Suprapubic skin (tissue), 4 donors: ENCODE results near the gene COASY.
"Not testable (repeated sequence)": the region's sequence is repeated elsewhere in the genome, so short reads cannot be mapped to it uniquely, and the experiment has no call there.

Source experiments
- EP300 ChIP-seq: sonication (generic); formaldehyde crosslinking; IDR thresholded peaks from one replicate; pipeline ENCODE4 v1.6.1; 2017; ENCODE audit warnings: antibody characterized with exemption
- POLR2A ChIP-seq, 2 donors: fragments of 450-650 bp; IDR thresholded peaks; one replicate each; pipeline ENCODE4 v1.6.1; 2017; ENCODE audit warnings: antibody characterized with exemption in 2 of 2, mild to moderate bottlenecking in 2 of 2, moderate library complexity in 2 of 2
- POLR2AphosphoS5 ChIP-seq, 3 donors: sonication (generic); formaldehyde crosslinking; IDR thresholded peaks; one replicate each; pipeline ENCODE4 v1.6.1; 2017; ENCODE audit warnings: antibody characterized with exemption in 3 of 3
- TF ChIP-seq, protein P1 (sequence below), 2 donors: fragments of 200-600 bp in 1 of 2; fragments of 450-650 bp in 1 of 2; sonication (generic) in 1 of 2; IDR thresholded peaks; one replicate each; pipeline ENCODE4 v1.5.1; 2016 to 2019; ENCODE audit warnings: antibody characterized with exemption in 2 of 2, mild to moderate bottlenecking in 1 of 2, moderate library complexity in 1 of 2

DNA sequence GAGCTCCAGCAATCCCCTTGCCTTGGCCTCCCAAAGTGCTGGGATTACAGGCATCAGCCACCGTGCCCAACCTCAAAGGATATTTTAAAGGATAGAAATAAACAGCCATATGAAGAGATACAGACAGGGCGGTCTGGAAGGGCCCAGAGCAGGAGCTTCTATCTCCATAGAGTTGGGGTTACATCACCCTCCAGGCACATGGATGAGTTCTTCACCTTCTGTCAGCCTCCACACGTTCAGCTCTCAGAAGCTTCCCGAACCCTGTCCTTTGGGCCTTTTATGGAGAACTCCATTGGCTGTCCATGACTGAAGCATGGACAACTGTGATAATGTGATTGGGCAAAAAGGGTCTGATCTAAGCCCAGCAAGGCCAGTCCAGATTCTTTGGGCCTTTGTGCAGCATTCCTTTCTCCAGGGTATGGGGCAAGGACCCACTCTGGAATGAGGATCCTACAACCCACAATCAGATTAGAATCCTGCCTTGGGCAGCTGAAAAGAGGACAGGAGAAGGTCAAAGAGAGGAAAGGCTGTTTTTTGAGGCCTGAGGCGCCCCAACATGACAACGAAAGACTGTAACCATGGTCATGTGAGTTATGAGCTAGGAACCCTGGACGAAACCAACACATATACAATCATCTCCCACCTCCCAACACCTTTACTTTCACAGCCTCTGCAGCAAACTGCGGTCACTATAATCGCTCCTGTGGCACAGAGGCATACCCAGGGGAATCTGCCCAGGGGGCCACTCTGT is 16.0 kb upstream of the COASY start:
- TF ChIP-seq, protein P1, sequence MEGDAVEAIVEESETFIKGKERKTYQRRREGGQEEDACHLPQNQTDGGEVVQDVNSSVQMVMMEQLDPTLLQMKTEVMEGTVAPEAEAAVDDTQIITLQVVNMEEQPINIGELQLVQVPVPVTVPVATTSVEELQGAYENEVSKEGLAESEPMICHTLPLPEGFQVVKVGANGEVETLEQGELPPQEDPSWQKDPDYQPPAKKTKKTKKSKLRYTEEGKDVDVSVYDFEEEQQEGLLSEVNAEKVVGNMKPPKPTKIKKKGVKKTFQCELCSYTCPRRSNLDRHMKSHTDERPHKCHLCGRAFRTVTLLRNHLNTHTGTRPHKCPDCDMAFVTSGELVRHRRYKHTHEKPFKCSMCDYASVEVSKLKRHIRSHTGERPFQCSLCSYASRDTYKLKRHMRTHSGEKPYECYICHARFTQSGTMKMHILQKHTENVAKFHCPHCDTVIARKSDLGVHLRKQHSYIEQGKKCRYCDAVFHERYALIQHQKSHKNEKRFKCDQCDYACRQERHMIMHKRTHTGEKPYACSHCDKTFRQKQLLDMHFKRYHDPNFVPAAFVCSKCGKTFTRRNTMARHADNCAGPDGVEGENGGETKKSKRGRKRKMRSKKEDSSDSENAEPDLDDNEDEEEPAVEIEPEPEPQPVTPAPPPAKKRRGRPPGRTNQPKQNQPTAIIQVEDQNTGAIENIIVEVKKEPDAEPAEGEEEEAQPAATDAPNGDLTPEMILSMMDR (IDR thresholded peaks at IDR 0.05): not testable (repeated sequence)
- TF ChIP-seq EP300; POLR2A (IDR thresholded peaks at IDR 0.05); POLR2AphosphoS5 (IDR thresholded peaks at IDR 0.05): not testable (repeated sequence)
